Small intestine (tissue), 7 donors: Measurements from ENCODE around the gene MFAP2. TPM values are rescaled to one million over a fixed set of nuclear protein-coding genes. Genes with fewer than 3 reads are reported as not detected.
"Not testable (repeated sequence)": the region's sequence is repeated elsewhere in the genome, so short reads cannot be mapped to it uniquely, and the experiment has no call there.

Experiments
- DNase-seq, 2 donors: peaks; one replicate each; pipeline versions ENCODE4 v3.0.0 to v3.0.0-alpha.2; 2013
- FAIRE-seq: peaks from 2 replicates; lab custom pipeline; 2012; peaks lifted over from hg19 to GRCh38; lab: Jason Lieb, UNC
- H3K27ac ChIP-seq, 3 donors: one replicate each; pipeline ENCODE4 v1.5.1; 2013; ENCODE audit warnings: low read length in 2 of 3, mild to moderate bottlenecking in 2 of 3, control low read depth in 1 of 3, inconsistent platforms in 1 of 3, low read depth in 1 of 3, moderate library complexity in 1 of 3
- H3K27me3 ChIP-seq, 3 donors: one replicate each; pipeline ENCODE4 v1.6.1; 2013; ENCODE audit warnings: low read length in 3 of 3, inconsistent platforms in 1 of 3; ENCODE audit not compliant: control insufficient read depth in 3 of 3, insufficient read depth in 3 of 3
- H3K36me3 ChIP-seq, 3 donors: one replicate each; pipeline ENCODE4 v1.6.1; 2013; ENCODE audit warnings: low read length in 3 of 3, inconsistent platforms in 1 of 3, low read depth in 1 of 3, mild to moderate bottlenecking in 1 of 3, moderate library complexity in 1 of 3; ENCODE audit not compliant: control insufficient read depth in 3 of 3, insufficient read depth in 2 of 3
- H3K4me1 ChIP-seq, 3 donors: one replicate each; pipeline ENCODE4 v1.6.1; 2013; ENCODE audit warnings: low read length in 2 of 3, inconsistent platforms in 1 of 3, low read depth in 1 of 3, mild to moderate bottlenecking in 1 of 3, moderate library complexity in 1 of 3; ENCODE audit not compliant: control insufficient read depth in 3 of 3, insufficient read depth in 2 of 3
- H3K4me3 ChIP-seq, 3 donors: one replicate each; pipeline ENCODE4 v1.5.1; 2013; ENCODE audit warnings: low read length in 3 of 3, control low read depth in 1 of 3, inconsistent platforms in 1 of 3, low read depth in 1 of 3, mild to moderate bottlenecking in 1 of 3, moderate library complexity in 1 of 3
- H3K9me3 ChIP-seq, 2 donors: one replicate each; pipeline ENCODE4 v1.6.1; 2013; ENCODE audit warnings: low read depth in 1 of 2, low read length in 1 of 2; ENCODE audit not compliant: control insufficient read depth in 2 of 2, insufficient read depth in 1 of 2
- WGBS, 3 donors: extraction: QIAGEN DNeasy Blood & Tissue Kit; methylation state at CpG; one replicate each; pipeline ENCODE4 v1.1.7; 2013; 5-methylcytosine and 5-hydroxymethylcytosine counted together
- polyA plus RNA-seq, 4 donors: library from polyadenylated mRNA; stranded (reverse) in 3 of 4; unstranded in 1 of 4; fragments of 200-250 nt in 3 of 4; fragments of 120-200 nt in 1 of 4; gene quantifications; one replicate each; pipeline versions ENCODE4 v1.2.1 to v1.2.3, GENCODE V29; 2013
- donor health status: healthy with polysubstance abuse.
- donor health status: control.
- donor health status: control.
- donor health status: Bipolar disorder and iron deficiency.
- donor health status: healthy.

Gene MFAP2
- polyA plus RNA-seq, 4 donors = 2.4 to 125 (median 8.7) TPM; not detected in 1

DNA sequence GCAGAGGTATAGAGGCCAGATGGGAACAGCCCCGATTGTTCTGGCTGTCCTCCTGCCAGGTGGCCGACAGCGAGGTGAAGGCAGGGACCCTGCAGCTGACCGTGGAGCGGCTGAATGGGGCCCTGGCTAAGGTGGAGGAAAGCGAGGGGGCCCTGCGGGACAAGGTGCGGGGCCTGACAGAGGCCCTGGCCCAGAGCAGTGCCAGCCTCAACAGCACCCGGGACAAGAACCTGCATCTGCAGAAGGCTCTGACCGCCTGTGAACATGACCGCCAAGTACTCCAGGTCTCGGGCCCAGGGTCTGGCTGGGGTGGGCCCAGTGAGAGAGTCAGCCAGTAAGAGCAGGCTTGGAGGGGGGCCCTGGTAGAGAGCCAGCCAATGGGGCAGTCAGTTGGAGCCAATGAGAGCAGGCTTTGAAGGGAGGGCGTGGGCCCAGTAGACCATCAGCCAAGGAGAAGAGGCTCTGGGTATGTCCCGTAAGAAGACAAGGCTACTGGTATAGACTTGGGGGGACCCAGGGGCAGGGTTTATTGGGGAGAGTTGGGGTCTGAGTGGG is 11.3 kb downstream of the MFAP2 start:
- Histone ChIP-seq H3K27ac (no peak overlapping the region), H3K4me3 (no peak overlapping the region), H3K9me3 (no peaks in the 10 kb centered on the region), H3K36me3 (peaks cover 0 to 66% (median 2%) of the 10 kb centered on the region in 3 donors), H3K27me3 (no peaks in the 10 kb centered on the region), H3K4me1 (peaks cover 0 to 8% (median 2%) of the 10 kb centered on the region in 3 donors)
- no peak for DNase-seq
- WGBS, 3 donors = 86 to 90% (median 90%) methylated on average over 14 of the region's 14 CpGs
- FAIRE-seq = no peak

DNA sequence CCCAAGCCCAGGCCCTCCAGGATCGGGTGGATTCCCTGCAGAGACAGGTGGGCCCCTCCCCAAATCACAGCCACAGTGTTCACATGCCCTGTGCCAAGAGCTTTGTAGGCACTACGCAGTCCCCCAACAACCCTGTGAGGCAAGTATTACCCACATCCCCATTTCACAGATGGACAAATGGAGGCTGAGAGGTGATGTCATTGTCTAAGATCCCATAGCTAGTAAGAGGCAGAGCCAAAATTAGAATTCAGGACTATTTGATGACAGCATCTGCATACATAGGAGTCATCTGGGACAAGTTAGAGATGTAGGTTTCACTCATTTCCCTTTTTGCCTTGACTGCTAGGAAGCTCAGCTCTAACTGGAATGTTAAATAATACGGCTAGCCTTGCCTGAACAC is 12.0 kb downstream of the MFAP2 start:
- Histone ChIP-seq H3K36me3 (peaks cover 0 to 63% (median 2%) of the 10 kb centered on the region in 3 donors), H3K9me3 (no peaks in the 10 kb centered on the region), H3K4me3 (no peak overlapping the region), H3K4me1 (peaks cover 0 to 8% (median 2%) of the 10 kb centered on the region in 3 donors), H3K27me3 (no peaks in the 10 kb centered on the region), H3K27ac (no peak overlapping the region)
- FAIRE-seq = no peak
- DNase-seq = no peak
- WGBS, 3 donors = 92 to 100% (median 93%) methylated on average over 3 of the region's 3 CpGs

DNA sequence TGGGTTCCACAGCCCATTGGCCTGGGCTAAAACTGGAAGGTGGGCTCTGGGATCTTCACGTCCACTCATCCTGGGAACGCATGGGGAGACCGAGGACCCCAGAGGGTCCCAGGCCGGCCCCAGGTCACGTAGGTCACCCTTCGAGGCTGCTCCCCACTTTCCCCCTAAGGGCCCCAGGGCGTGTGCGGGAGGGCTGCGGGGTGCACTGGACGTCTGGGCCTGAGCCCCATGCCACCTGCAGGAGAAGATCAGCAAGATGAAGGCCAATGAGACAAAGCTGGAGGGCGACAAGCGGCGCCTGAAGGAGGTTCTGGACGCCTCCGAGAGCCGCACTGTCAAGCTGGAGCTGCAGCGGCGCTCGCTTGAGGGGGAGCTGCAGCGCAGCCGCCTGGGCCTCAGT is 12.5 kb downstream of the MFAP2 start:
- 93 to 97% (median 95%) methylated on average over 21 of the region's 21 CpGs for WGBS, 3 donors
- no peak for FAIRE-seq

DNA sequence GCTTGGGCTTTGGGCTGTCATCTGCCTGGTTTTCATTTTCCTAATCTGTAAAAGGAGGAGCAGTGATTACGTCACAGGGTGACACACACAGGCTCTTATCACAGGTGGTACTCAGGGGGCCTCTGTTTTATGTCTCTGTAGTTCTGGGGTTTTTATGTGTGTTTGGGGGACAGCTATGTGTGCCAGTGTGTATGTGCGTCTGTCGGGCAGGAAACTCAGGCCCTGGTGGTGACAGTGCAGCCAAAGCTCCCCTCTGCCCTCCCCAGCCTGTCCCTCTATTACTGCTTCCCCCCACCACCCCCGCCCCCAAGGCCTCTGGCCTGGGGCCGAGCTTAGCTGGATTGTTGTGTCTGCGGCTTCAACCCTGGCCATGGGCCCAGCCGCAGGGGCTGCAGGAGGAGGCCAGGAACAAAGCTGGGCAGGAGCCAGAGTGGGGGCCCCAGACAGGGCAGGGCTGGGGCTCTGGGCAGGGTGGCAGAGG is 13.3 kb downstream of the MFAP2 start:
- WGBS, 3 donors = 45 to 74% (median 73%) methylated on average over 7 of the region's 7 CpGs
- no peak overlapping the region for H3K27ac ChIP-seq
- no peak for FAIRE-seq

More for the DNA sequence above, 12.5 kb downstream of the MFAP2 start:
- Histone ChIP-seq H3K36me3 (peaks cover 0 to 62% (median 2%) of the 10 kb centered on the region in 3 donors), H3K4me1 (peaks cover 0 to 8% (median 2%) of the 10 kb centered on the region in 3 donors), H3K9me3 (no peaks in the 10 kb centered on the region), H3K27me3 (no peaks in the 10 kb centered on the region), H3K27ac (no peak overlapping the region), H3K4me3 (no peak overlapping the region)
- no peak for DNase-seq

DNA sequence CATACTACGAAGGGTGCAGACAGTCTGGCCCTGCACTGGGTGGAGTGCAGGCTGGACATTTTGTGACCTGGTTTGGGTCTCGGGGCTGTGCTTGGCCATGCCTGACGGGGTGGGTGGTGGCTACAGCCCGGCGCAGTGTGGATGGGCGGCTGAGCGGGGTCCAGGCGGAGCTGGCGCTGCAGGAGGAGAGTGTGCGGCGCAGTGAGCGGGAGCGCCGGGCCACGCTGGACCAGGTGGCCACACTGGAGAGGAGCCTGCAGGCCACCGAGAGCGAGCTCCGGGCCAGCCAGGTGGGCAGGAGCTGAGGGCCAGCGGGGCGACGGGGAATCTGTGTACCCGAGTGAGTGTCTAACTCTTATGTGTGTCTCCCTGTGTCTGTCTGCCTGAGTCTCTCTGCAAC is 14.1 kb downstream of the MFAP2 start:
- H3K9me3 ChIP-seq = no peaks in the 10 kb centered on the region
- no peak overlapping the region for H3K27ac ChIP-seq
- no peak overlapping the region for H3K4me3 ChIP-seq
- DNase-seq (no peak), FAIRE-seq (no peak)
- WGBS, 3 donors = 96 to 97% (median 96%) methylated on average over 22 of the region's 22 CpGs
- no peaks in the 10 kb centered on the region for H3K27me3 ChIP-seq
- H3K36me3 ChIP-seq = peaks cover 0 to 46% (median 2%) of the 10 kb centered on the region in 3 donors
- H3K4me1 ChIP-seq = peaks cover 0 to 8% (median 2%) of the 10 kb centered on the region in 3 donors

More for the DNA sequence above, 13.3 kb downstream of the MFAP2 start:
- H3K36me3 ChIP-seq = peaks cover 0 to 54% (median 2%) of the 10 kb centered on the region in 3 donors
- H3K4me3 ChIP-seq = no peak overlapping the region
- H3K9me3 ChIP-seq = no peaks in the 10 kb centered on the region
- H3K27me3 ChIP-seq = no peaks in the 10 kb centered on the region
- peak in 1 of 2 donors; percentile 54 for DNase-seq
- H3K4me1 ChIP-seq = peaks cover 0 to 8% (median 2%) of the 10 kb centered on the region in 3 donors

DNA sequence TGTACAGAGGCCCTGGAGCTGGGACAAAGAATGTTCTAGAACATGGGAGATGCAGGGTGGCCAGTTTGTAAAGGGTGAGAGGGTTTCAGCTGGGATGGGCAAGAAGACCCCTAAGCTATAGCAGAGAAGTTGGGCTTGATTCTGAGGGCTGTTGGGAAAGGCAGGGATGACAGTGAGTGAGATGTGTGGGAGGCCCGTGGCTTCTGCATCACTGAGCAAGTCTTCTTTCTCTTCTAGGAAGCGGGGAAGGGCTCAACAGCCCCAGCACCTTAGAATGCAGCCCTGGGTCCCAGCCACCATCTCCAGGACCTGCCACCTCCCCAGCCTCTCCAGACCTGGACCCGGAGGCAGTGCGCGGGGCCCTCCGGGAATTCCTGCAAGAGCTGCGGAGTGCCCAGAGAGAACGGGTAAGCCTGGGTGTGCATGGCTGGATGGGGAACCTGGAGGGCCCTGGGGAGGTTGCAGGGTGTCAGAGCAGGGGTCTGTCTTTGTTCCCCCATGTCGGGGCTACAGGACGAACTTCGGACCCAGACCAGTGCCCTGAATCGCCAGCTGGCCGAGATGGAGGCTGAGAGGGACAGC is 14.8 kb downstream of the MFAP2 start:
- H3K27me3 ChIP-seq = no peaks in the 10 kb centered on the region
- no peak overlapping the region for H3K27ac ChIP-seq
- FAIRE-seq (no peak), DNase-seq (no peak)
- H3K9me3 ChIP-seq = no peaks in the 10 kb centered on the region
- peaks cover 0 to 8% (median 2%) of the 10 kb centered on the region in 3 donors for H3K4me1 ChIP-seq
- peaks cover 0 to 41% (median 2%) of the 10 kb centered on the region in 3 donors for H3K36me3 ChIP-seq
- WGBS, 3 donors = 87 to 93% (median 88%) methylated on average over 10 to 13 of the region's 13 CpGs
- H3K4me3 ChIP-seq = no peak overlapping the region

DNA sequence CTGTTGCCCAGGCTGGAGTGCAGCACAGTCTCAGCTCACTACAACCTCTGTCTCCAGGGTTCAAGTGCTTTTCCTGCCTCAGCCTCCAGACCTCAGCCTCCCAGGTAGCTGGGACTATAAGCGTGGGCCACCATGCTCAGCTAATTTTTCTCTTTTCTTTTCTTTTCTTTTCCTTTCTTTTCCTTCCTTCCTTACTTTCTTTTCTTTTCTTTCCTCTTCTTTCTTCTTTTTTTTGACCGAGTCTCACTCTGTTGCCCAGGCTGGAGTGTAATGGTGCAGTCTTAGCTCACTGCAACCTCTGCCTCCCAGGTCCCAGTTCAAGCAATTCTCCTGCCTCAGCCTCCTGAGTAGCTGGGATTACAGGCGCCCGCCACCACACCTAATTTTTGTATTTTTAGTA is 16.3 kb downstream of the MFAP2 start:
- not testable (repeated sequence) for H3K4me1 ChIP-seq

DNA sequence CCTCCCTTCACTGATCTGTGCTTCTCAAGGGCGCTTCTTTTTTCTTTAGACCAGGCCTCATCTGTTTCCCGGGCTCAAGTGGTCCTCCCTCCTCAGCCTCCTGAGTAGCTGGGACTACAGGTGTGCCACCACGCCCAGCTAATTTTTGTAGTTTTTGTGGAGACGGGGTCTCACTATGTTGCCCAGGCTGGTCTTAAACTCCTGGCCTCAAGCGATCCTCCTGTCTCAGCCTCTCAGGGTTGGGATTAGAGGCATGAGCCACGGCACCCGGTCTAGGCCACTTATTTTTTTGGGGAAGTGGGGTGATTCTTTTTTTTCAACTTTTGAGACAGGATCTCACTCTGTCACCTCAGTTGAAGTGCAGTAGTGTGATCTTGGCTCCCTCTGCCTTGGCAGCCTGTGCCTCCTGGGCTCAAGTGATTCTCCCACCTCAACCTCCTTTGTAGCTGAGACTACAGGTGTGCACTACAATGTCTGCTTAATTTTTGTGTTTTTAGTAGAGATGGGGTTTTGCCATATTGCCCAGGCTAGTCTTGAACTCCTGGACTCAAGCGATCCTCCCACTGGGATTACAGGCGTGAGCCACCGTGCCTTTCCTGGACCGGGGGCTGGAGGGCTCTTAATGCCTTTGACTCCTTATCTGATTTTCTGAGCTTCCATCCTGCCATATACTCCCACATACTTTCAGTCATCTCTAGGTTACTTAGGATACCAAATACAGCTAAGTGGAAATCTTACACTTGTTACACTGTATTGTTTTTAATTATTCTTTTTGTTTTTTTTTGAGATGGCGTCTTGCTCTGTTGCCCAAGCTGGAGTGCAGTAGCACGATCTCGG is 18.9 kb downstream of the MFAP2 start:
- no peak for DNase-seq
- H3K9me3 ChIP-seq = no peaks in the 10 kb centered on the region
- H3K27me3 ChIP-seq = no peaks in the 10 kb centered on the region
- no peak for FAIRE-seq
- no peaks in the 10 kb centered on the region for H3K4me1 ChIP-seq
- peaks cover 0 to 29% (median 2%) of the 10 kb centered on the region in 3 donors for H3K36me3 ChIP-seq
- 81 to 86% (median 84%) methylated on average over 14 of the region's 14 CpGs for WGBS, 3 donors
- peak overlapping the region in 1 of 3 donors; percentile 58 for H3K4me3 ChIP-seq
- no peak overlapping the region for H3K27ac ChIP-seq

More for the DNA sequence above, 16.3 kb downstream of the MFAP2 start:
- H3K27me3 ChIP-seq, H3K9me3 ChIP-seq, H3K4me3 ChIP-seq, DNase-seq, H3K27ac ChIP-seq, FAIRE-seq: not testable (repeated sequence)
- WGBS, 3 donors = 94 to 97% (median 96%) methylated on average over 4 of the region's 4 CpGs
- peaks cover 0 to 31% (median 2%) of the 10 kb centered on the region in 3 donors for H3K36me3 ChIP-seq
